GM21515 (cell line): ENCODE data around the gene DNAJC25.
"Not testable (repeated sequence)": the region's sequence is repeated elsewhere in the genome, so short reads cannot be mapped to it uniquely, and the experiment has no call there.

Experiments
- ATAC-seq: cut with Tn5 transposase; IDR thresholded peaks from one replicate; pipeline ENCODE4 v1.9.1; 2021; ENCODE audit not compliant: unreplicated experiment

The DNAJC25 gene

GRCh38 chr9:111663301-111663823 is 32.2 kb downstream of the DNAJC25 start:
- ATAC-seq, result no peak

- no peak for ATAC-seq
Observed at GRCh38 chr9:111668026-111668573, 37.0 kb downstream of the DNAJC25 start.

- ATAC-seq, result not testable (repeated sequence)
Observed at GRCh38 chr9:111668601-111669000, 37.5 kb downstream of the DNAJC25 start.

- no peak for ATAC-seq
Observed at GRCh38 chr9:111674319-111674718, 43.2 kb downstream of the DNAJC25 start.

- no peak for ATAC-seq
Observed at GRCh38 chr9:111676116-111676515, 45.0 kb downstream of the DNAJC25 start.

GRCh38 chr9:111678293-111678692 is 47.2 kb downstream of the DNAJC25 start:
- no peak for ATAC-seq

GRCh38 chr9:111679199-111679598 is 48.1 kb downstream of the DNAJC25 start:
- no peak for ATAC-seq

- ATAC-seq, result no peak
Observed at GRCh38 chr9:111683392-111683791, 52.3 kb downstream of the DNAJC25 start.

GRCh38 chr9:111691672-111692329 is 60.7 kb downstream of the DNAJC25 start:
- ATAC-seq, result no peak

GRCh38 chr9:111696796-111697195 is 65.7 kb downstream of the DNAJC25 start:
- ATAC-seq, result no peak

GRCh38 chr9:111700776-111701175 is 69.6 kb downstream of the DNAJC25 start:
- ATAC-seq, result no peak
